Activated naive CD4-positive, alpha-beta T cell (primary cell): Measurements from ENCODE around the gene LGR4.
"Not testable (repeated sequence)": the region's sequence is repeated elsewhere in the genome, so short reads cannot be mapped to it uniquely, and the experiment has no call there.

Experiments
- DNase-seq, 4 experiments: peaks; one replicate each; lab custom pipeline; 2025; lab: John Stamatoyannopoulos, UW

LGR4 gene

DNA sequence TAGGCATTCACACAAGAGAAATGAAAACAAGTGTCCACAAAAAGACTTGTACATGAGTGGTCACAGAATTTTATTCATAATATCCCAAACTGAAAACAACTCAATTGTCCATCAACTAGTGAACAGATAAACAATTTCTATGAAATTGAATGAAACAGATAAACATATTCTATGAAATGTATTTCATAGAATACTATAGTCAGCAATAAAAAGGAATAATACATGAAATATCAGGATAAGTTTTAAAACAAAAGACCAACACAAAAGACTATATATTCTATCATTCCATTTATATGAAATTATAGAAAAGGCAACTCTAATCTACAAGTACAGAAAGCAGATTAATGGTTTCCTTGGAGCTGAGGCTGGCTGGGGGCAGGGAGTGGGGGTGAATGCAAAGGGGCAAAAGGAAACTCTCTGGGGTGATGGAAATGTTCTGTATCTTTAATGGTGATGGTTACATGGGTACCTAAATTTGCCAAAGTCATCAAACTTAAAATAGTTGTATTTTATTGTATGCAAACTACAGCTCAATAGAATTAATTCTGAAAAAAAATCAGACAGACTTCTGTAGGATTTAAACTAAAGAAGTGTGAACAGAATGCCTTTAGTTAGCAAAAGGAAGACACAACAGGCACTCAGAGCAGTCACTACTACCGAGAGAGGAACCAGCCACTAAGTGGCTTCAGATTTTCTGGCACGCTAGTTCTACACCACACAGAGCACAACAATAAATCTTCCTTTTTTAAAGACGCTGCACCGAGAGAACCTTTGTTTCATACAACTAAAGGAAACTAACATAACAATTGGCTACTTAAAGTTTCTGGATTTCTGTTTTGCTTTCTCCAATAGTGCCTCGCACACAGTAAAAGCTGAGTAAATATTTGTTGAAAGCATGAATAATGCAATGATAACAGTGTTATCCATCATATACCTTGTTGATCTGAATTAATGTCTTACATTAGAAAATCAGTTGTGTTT is 124.9 kb downstream of the LGR4 start:
- no peak for DNase-seq

DNA sequence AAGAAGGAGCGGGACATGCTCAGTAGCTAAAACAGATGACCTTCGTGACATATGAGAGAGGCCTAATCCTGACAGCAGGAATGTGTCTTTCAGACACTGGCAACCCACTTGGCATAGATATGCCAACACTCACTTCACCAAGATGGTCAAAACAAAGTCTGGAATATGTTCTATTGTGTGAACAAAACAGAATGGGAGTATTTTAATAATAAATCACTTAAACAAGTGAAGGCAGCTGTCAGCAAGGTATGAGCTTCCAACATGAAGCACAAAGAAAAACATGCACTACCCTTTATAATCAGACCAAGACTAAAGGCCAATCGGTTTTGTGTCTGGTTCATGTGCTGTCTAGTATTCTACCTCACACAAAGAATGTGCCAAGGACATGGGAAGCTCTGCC is 132.6 kb downstream of the LGR4 start:
- DNase-seq = no peak

- not testable (repeated sequence) for DNase-seq
These were observed 137.8 kb downstream of the LGR4 start for GRCh38 chr11:27334764-27335163.

- no peak for DNase-seq
These were observed 140.6 kb downstream of the LGR4 start for GRCh38 chr11:27331981-27332380.

DNA sequence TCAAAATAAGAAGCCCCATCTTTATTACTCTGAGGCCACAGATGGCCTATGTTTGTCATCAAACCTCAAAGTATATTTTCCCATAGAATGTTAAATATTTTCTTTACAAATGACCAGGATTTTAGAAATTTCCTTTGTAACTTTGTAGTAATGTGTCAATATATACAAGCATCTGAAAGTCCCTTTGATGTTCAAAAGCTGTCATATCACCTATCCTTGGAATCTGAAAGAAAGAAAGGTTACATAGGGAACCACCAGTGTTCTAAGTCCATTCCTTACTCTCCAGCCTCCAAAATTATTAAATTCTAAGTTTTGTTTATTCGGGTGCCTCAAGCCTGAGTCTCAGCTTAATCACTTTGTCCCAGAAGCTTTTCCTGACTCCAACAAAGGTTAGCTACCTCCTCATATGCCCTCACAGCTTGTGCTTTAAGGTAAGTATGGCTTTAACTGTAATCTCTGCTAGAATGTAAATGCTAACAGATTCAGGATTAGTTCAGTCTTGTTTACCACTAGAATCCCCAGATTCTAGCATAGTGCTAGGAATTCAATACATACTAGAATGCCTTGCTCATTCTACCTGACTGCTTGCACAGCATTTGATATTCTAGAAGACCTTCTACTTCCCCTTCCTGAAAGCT is 141.8 kb downstream of the LGR4 start:
- no peak for DNase-seq

- DNase-seq = no peak
These were observed 142.5 kb downstream of the LGR4 start for GRCh38 chr11:27329867-27330632.

DNA sequence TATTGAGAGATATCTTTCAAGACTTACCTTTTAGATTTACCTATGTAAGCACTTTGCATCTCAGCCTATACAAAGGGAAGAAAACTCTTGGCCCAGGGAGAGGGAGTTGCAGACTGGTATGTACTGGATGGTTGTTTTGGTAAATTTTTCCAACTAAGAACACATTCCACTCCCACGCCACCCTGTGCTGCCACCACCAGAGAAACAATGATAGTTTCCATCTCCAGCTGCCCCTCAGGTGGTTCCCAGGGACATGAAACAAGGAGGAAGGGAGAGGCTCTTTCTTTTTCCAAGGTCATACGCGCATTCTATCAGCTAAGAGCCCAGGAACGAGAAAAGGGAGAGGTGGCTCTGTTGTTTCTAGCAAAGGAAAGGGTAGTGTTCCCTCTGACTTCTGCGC is 144.0 kb downstream of the LGR4 start:
- no peak for DNase-seq

DNA sequence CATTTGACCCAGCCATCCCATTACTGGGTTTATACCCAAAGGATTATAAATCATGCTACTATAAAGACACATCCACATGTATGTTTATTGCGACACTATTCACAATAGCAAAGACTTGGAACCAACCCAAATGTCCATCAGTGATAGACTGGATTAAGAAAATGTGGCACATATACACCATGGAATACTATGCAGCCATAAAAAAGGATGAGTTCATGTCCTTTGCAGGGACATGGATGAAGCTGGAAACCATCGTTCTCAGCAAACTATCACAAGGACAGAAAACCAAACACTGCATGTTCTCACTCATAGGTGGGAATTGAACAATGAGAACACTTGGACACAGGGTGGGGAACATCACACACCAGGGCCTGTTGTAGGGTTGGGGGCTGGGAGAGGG is 145.5 kb downstream of the LGR4 start:
- not testable (repeated sequence) for DNase-seq

GRCh38 chr11:27322196-27322595 is 150.4 kb downstream of the LGR4 start:
- not testable (repeated sequence) for DNase-seq

GRCh38 chr11:27321340-27321739 is 151.2 kb downstream of the LGR4 start:
- DNase-seq = not testable (repeated sequence)

DNA sequence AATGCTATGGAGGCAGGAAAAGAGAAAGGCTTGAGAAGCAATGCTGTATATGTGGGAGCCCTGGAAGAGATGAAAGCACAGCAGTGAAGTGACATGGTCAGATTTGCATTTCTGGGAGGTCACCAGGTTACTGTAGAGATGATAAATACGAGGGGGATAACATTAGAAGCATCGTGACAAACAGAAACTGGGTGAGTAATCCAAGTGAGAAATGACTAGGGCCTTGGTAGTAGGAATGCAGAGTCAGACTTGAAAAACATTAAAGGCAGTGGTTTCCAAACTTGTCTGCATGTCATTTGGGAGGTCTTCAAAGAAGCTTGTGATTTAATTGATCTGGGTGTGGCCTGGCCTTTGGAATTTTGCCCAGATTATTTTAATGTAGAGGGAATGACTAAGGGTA is 153.5 kb downstream of the LGR4 start:
- DNase-seq = no peak

- no peak for DNase-seq
These were observed 154.8 kb downstream of the LGR4 start for GRCh38 chr11:27317751-27318150.
